Measurements from ENCODE around the gene BCAT1. TPM values are rescaled to one million over a fixed set of nuclear protein-coding genes. Genes with fewer than 3 reads are reported as not detected.
A peak's percentile ranks its signal among the peaks of the same experiment; 100 is the strongest.
"Not testable (repeated sequence)": the region's sequence is repeated elsewhere in the genome, so short reads cannot be mapped to it uniquely, and the experiment has no call there.

BCAT1 gene
- total and polyA plus RNA-seq, 2 experiments from 2014 or later, result 46.4 to 72.8 TPM

- Histone ChIP-seq H3K4me3 (no peak overlapping the region), H3K27me3 (no peaks in the 10 kb centered on the region), H2AFZ (no peak overlapping the region), H3K36me3 (replicated peaks; ENCODE audit: insufficient read depth, low read depth) (no peaks in the 10 kb centered on the region), H3K9me2 (replicated peaks; ENCODE audit: insufficient read depth) (no peaks in the 10 kb centered on the region), H3K4me2 (no peak overlapping the region), H3K9me3 (ENCODE audit: low read depth) (no peaks in the 10 kb centered on the region), H3K27ac (no peak overlapping the region), H3K4me1 (ENCODE audit: insufficient read depth) (no peaks in the 10 kb centered on the region), H4K20me1 (ENCODE audit: insufficient read depth, poor library complexity, severe bottlenecking) (no peaks in the 10 kb centered on the region), H3K79me2 (no peaks in the 10 kb centered on the region)
- 98% methylated on average over 15 of the region's 15 CpGs for WGBS (ENCODE audit: low lambda C conversion rate, missing lambda C conversion rate)
- DNase-seq (ENCODE audit: low spot score), result no peak
- TF ChIP-seq EZH2phosphoT487 (IDR thresholded peaks at IDR 0.05; ENCODE audit: low read depth, severe bottlenecking, unreplicated experiment) (no peak), EZH2 (IDR thresholded peaks at IDR 0.05; ENCODE audit: borderline replicate concordance) (no peak)
- TF ChIP-seq, protein P1, sequence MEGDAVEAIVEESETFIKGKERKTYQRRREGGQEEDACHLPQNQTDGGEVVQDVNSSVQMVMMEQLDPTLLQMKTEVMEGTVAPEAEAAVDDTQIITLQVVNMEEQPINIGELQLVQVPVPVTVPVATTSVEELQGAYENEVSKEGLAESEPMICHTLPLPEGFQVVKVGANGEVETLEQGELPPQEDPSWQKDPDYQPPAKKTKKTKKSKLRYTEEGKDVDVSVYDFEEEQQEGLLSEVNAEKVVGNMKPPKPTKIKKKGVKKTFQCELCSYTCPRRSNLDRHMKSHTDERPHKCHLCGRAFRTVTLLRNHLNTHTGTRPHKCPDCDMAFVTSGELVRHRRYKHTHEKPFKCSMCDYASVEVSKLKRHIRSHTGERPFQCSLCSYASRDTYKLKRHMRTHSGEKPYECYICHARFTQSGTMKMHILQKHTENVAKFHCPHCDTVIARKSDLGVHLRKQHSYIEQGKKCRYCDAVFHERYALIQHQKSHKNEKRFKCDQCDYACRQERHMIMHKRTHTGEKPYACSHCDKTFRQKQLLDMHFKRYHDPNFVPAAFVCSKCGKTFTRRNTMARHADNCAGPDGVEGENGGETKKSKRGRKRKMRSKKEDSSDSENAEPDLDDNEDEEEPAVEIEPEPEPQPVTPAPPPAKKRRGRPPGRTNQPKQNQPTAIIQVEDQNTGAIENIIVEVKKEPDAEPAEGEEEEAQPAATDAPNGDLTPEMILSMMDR (IDR thresholded peaks at IDR 0.05; ENCODE audit: poor library complexity), result no peak
These were observed 18.2 kb upstream of the BCAT1 start for GRCh38 chr12:24966951-24967564.

- no peak for DNase-seq (ENCODE audit: low spot score)
- Histone ChIP-seq H3K4me1 (ENCODE audit: insufficient read depth) (no peaks in the 10 kb centered on the region), H3K4me3 (no peak overlapping the region), H3K9me3 (ENCODE audit: low read depth) (no peaks in the 10 kb centered on the region), H3K27me3 (no peaks in the 10 kb centered on the region), H3K27ac (no peak overlapping the region), H2AFZ (no peak overlapping the region), H3K36me3 (replicated peaks; ENCODE audit: insufficient read depth, low read depth) (no peaks in the 10 kb centered on the region), H4K20me1 (ENCODE audit: insufficient read depth, poor library complexity, severe bottlenecking) (no peaks in the 10 kb centered on the region), H3K9me2 (replicated peaks; ENCODE audit: insufficient read depth) (no peaks in the 10 kb centered on the region), H3K4me2 (no peak overlapping the region), H3K79me2 (no peaks in the 10 kb centered on the region)
- WGBS (ENCODE audit: low lambda C conversion rate, missing lambda C conversion rate), result 100% methylated on average over 1 of the region's 1 CpG
- TF ChIP-seq, protein P1 (IDR thresholded peaks at IDR 0.05; ENCODE audit: poor library complexity), result no peak
- TF ChIP-seq EZH2 (IDR thresholded peaks at IDR 0.05; ENCODE audit: borderline replicate concordance) (no peak), EZH2phosphoT487 (IDR thresholded peaks at IDR 0.05; ENCODE audit: low read depth, severe bottlenecking, unreplicated experiment) (no peak)
These were observed 15.4 kb upstream of the BCAT1 start for GRCh38 chr12:24964342-24964741.

DNA sequence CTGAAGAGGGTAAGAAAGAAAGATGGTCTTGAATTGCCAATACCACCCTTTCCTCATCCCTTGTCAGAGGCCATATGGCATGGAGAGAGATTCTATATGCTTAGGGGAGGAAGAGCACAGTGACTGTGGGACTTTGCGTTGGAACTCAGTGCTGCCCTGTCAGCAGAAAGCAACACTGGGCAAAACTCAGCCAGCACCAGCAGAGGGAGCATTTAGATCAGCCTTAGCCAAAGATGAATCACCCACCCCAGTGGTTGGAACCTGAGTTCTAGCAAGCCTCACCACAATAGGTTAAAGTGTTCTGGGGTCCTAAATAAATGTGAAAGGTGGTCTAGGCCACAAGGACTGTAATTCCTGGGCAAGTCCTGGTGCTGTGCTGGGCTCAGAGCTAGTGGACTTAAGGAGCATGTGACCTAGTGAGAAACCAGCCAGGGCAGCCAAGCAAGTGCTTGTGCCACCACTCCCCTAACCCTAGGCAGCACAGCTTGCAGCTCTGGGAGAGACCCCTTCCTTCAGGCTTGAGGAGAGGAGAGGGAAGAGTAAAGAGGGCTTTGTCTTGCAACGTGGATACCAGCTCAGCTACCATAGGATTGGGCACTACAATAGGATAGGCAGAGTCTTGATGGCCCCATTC lies 11.4 kb upstream of the BCAT1 start:
- Histone ChIP-seq H3K4me1 (ENCODE audit: insufficient read depth) (no peaks in the 10 kb centered on the region), H3K4me2 (no peak overlapping the region), H3K27ac (no peak overlapping the region), H3K4me3 (no peak overlapping the region), H3K36me3 (replicated peaks; ENCODE audit: insufficient read depth, low read depth) (no peaks in the 10 kb centered on the region), H2AFZ (no peak overlapping the region), H3K9me2 (replicated peaks; ENCODE audit: insufficient read depth) (no peaks in the 10 kb centered on the region), H3K79me2 (no peaks in the 10 kb centered on the region), H4K20me1 (ENCODE audit: insufficient read depth, poor library complexity, severe bottlenecking) (no peaks in the 10 kb centered on the region), H3K27me3 (no peaks in the 10 kb centered on the region), H3K9me3 (ENCODE audit: low read depth) (no peaks in the 10 kb centered on the region)
- 35% methylated on average over 2 of the region's 2 CpGs for WGBS (ENCODE audit: low lambda C conversion rate, missing lambda C conversion rate)
- TF ChIP-seq, protein P1 (IDR thresholded peaks at IDR 0.05; ENCODE audit: poor library complexity), result peak; percentile 53
- TF ChIP-seq EZH2phosphoT487 (IDR thresholded peaks at IDR 0.05; ENCODE audit: low read depth, severe bottlenecking, unreplicated experiment), result no peak
- no peak for TF ChIP-seq EZH2 (IDR thresholded peaks at IDR 0.05; ENCODE audit: borderline replicate concordance)
- peak; percentile 50 for DNase-seq (ENCODE audit: low spot score)

- not testable (repeated sequence) for H3K9me2 ChIP-seq (replicated peaks; ENCODE audit: insufficient read depth); H3K4me3 ChIP-seq; H3K36me3 ChIP-seq (replicated peaks; ENCODE audit: insufficient read depth, low read depth); H3K4me1 ChIP-seq (ENCODE audit: insufficient read depth); H3K4me2 ChIP-seq; DNase-seq (ENCODE audit: low spot score); H3K9me3 ChIP-seq (ENCODE audit: low read depth); H3K79me2 ChIP-seq; H2AFZ ChIP-seq; H4K20me1 ChIP-seq (ENCODE audit: insufficient read depth, poor library complexity, severe bottlenecking); H3K27ac ChIP-seq; H3K27me3 ChIP-seq
- WGBS (ENCODE audit: low lambda C conversion rate, missing lambda C conversion rate), result 90% methylated on average over 6 of the region's 6 CpGs
These were observed 7.5 kb upstream of the BCAT1 start for GRCh38 chr12:24956351-24956750.

All from hepatocyte (in vitro differentiated cells).